NCI-H748 (cell line): ENCODE results near the gene KIAA1549.
A peak's percentile ranks its signal among the peaks of the same experiment; 100 is the strongest.
"Not testable (repeated sequence)": the region's sequence is repeated elsewhere in the genome, so short reads cannot be mapped to it uniquely, and the experiment has no call there.

Experiments used
- DNase-seq: peaks from one replicate; lab custom pipeline; 2025; ENCODE audit not compliant: unreplicated experiment; lab: John Stamatoyannopoulos, UW

KIAA1549 gene

GRCh38 chr7:138945154-138945553 is 36.0 kb downstream of the KIAA1549 start:
- DNase-seq = peak; percentile 49

DNA sequence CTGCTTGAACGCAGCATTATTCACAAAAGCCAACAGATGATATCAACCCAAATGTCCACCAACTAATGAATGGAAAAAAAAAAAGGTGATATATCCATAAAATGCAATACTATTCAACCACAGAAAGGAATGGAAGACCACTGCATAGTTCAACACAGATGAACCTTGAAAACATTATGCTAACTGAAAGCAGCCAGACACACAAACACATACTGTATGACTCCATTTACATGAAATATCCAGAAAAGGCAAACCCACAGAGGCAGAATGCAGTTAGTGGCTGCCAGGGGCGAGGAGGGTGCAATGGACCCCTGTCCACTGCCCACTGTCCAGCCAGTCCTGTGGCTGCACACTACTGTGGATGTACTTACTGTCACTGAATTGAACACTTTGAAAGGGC is 36.6 kb downstream of the KIAA1549 start:
- DNase-seq = no peak

- DNase-seq = peak; percentile 28
Observed at GRCh38 chr7:138943061-138943460, 38.1 kb downstream of the KIAA1549 start.

DNA sequence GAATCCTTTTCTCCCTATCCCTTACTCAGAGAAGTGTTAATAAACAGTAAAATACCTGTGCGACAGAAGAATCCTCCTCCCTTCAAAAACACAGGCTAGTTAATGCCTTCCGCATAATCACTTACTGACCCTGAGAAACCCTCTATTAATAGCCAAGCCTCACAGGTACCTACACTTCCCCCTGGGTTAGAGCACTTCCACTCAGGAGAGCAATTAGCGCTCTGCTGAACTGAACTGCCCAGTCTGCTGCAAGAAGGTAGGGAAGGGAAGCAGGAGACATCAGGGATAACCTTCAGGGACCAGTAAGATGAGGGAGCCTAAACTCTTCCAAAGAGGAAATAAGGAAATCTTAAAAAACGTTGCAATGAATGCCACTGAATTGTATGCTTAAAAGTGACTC is 39.6 kb downstream of the KIAA1549 start:
- no peak for DNase-seq

GRCh38 chr7:138940602-138941001 is 40.6 kb downstream of the KIAA1549 start:
- DNase-seq = not testable (repeated sequence)

DNA sequence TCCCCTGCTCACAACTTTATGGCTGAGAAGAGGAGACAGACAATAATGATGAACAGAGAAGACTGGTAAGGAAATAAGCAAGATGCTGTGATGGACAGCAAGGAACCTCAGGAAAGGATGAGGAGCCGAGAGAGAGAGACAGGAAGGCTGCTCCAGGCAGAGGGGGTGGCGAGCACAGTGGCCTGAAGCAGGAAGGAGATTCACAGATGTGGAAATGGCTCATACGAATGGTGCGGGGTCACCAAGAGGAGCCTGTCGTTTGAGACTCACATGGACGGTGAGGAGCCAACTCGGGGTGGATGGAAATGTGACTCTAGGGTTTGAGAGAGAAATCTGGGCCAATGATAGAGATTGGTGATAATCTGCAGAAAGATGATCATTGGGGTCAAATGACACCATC is 43.7 kb downstream of the KIAA1549 start:
- DNase-seq = no peak

DNA sequence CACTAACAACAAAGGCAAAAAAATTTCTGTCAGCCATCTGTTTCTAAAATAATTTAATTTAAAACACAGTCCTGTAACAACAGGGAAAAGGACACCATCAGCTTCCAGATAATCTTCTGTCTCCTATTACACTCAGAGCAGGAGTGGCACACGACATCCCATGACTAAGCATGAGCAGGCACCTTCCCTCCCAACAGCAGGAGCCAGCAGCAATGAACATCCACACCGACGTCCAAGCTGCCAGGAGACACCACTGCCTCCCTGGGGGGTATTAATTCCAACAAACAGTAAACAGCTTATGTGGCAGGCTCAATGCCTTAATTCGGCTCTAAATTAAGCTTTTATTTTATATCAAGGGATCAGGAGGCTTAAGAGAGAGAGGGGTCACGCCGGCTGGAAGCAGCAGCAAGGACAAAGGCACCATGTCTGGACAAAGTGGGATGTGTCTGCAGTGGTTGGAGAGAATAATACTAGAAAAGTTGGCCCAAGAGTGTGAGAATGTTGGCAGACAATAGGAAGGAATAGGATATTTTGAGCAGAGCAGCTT is 45.7 kb downstream of the KIAA1549 start:
- peak; percentile 36 for DNase-seq

DNA sequence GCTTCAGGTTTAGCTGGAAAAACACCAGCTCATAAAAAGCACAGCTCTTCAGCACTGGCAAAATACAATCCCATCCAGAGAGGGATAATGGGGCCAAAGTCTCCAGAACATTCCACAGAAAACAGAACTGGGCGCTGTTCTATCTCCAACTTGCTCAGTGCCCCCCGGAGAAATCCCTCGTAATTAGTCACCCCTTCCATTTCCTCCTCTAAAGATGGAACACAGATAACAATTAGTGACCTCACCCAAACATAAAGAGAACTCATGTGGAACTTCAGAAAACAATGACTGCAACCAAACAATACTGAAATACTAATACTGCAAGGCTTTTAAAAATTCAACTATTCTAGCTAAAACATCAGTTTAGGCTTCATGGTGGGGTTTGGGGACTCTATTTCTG is 46.3 kb downstream of the KIAA1549 start:
- peak; percentile 18 for DNase-seq

- no peak for DNase-seq
Observed at GRCh38 chr7:138934367-138934766, 46.8 kb downstream of the KIAA1549 start.

- DNase-seq = no peak
Observed at GRCh38 chr7:138932870-138933269, 48.3 kb downstream of the KIAA1549 start.

DNA sequence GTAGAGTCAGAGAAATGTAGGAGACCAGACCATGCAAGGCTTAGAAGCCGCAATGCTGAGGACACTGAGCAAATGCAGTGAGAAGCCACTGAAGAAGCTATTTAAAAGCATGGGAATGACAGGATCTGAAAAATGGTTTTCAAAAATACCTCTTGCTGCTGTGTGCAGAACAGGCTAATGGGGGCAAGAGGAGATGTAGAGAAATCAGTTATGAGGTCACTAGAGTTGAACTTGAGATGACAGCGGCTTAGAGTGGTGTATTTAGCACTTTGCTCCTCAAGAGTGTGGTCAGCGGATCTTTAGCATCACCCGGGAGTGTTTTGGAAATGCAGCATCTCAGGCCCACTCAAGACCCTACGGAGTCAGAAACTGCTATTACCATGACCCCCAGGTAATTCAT is 48.8 kb downstream of the KIAA1549 start:
- DNase-seq = no peak

GRCh38 chr7:138929969-138930368 is 51.2 kb downstream of the KIAA1549 start:
- no peak for DNase-seq

- DNase-seq = no peak
Observed at GRCh38 chr7:138926241-138926612, 55.0 kb downstream of the KIAA1549 start.

DNA sequence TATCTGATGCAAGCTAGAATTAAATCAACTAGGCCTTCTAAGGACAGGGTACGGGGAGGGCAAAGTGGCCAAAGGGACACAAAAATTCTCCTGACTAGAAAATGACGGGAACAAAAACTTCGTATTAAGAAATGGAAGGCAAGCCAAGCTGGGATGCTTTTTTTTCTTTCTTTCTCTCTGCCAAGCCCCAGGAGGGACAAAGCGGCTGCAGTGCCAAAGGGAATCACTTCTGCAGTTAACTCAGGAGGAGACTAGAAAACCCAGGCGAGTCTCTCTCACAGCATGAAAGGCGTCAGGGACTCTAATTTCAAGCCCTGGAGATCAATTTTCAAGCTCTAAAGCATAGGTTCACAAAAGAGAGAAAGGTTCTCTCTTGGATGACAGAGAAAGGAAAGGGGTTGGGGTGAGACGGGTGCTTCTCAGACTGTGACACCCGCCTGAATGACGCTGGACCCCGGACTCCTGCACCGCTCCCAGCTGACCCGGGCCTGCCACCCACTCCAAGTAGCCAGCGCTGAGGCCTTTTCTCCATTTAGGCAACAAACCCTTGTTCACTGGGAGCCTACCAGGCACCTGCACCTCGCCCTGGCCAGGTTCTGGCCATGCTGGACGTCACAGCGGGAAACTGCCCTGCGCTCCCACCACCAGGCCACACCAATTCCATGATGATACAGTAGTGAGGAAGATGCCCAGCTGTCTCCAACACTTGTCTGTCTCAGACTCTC is 56.5 kb downstream of the KIAA1549 start:
- DNase-seq = no peak

DNA sequence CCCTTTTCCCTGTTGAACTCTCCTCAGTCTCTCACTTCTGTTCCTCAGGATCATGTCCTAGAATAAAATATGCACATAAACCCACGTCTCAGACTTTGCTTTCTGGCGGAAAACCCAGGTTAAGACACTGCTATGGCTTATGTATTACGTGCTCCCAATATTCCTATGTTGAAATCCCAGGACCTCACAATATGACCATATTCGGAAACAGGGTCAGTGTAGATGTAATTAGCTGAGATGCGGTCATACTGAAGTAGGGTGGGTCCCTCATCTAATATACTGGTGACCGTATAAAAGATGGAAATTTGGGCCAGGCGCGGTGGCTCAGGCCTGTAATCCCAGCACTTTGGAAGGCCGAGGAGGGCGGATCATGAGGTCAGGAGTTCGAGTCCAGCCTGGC is 59.9 kb downstream of the KIAA1549 start:
- no peak for DNase-seq

DNA sequence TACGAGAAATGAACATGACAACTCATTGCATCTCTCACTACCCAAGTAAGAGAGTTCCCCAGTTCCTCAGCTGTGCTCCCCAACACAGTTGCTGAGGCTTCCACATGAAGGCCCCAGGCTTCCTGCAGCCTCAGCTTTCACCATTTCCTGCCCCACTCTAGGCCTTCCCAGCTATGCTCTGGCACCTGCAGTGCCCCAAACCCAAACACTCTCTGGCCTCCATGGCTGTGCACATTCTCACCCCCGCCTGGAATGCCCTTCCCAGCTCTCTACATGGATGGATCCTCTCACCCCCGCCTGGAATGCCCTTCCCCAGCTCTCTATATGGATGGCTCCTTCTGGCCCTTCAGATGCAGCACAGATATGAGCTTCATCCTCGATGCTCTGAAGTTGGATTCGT is 61.3 kb downstream of the KIAA1549 start:
- no peak for DNase-seq

DNA sequence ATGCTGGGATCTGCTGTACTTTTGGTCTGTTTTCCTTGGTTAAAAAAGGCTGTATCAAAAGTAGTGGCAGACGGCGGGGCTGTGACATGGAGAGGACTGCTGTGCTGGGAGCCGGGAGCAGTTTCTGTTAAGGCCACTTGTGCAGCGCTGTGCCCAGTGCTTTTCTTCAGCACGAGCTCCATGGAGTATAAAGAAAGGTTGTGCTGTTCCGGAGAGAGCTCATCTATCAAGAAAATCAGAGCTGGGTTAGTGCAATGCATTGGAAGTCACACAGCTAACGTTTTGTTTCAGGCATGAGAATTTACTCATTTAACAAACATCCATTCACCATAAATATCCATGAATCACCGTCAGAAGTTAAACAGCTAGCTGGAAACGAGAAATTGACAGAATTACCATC is 62.0 kb downstream of the KIAA1549 start:
- DNase-seq = no peak

GRCh38 chr7:138918756-138919155 is 62.4 kb downstream of the KIAA1549 start:
- no peak for DNase-seq

DNA sequence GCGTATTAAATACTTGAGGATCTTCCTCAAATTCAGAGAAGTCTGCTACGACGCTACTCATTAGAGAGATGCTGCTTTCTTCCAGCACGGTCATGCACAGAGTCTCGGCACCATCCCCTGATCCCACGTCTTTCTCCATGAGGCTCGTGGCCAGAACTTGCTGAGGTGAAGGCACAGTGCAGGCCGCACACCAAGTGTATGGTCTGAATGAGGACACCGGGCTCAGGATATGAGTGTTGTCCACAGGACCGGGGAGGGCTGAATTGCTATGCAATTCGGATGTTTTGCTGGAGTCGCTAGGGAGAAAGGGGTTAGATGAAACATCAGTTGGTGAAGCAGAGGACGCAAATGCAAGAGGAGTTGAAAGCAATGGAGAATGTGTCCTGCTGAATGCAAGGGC is 63.0 kb downstream of the KIAA1549 start:
- DNase-seq = no peak

GRCh38 chr7:138917771-138918170 is 63.4 kb downstream of the KIAA1549 start:
- DNase-seq = no peak

GRCh38 chr7:138916731-138917130 is 64.5 kb downstream of the KIAA1549 start:
- DNase-seq = no peak

DNA sequence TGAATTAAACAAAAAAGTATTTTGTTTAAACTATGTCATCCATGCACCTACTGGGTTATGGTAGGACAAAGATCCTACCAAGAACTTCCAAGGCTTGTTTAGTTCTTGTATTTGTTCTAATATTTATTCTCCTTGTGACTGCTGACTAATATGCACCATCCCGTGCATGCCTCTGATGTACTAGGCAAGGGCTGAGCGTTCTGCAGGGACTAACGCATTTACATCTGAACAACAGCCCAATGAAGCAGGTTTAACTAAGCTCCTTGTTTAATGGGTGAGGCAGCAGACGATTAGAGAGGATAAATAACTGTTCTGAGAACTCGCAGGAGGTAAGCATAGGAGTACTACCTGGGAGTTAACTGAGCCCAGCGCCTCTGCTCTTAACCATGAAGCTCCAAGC is 64.9 kb downstream of the KIAA1549 start:
- no peak for DNase-seq

GRCh38 chr7:138913783-138914182 is 67.4 kb downstream of the KIAA1549 start:
- DNase-seq = no peak
